Tongue (tissue), 2 donors: ENCODE data around the gene ASIC5. TPM values are rescaled to one million over a fixed set of nuclear protein-coding genes. Genes with fewer than 3 reads are reported as not detected.
"Not testable (repeated sequence)": the region's sequence is repeated elsewhere in the genome, so short reads cannot be mapped to it uniquely, and the experiment has no call there.

Experiments
- DNase-seq: peaks from one replicate; pipeline ENCODE4 v3.0.0-alpha.2; 2015
- total RNA-seq: library from RNA; depleted of rRNA; stranded (reverse); fragments of >200 nt; gene quantifications from one replicate; pipeline ENCODE4 v1.2.3, GENCODE V29; 2014

Gene ASIC5
- total RNA-seq, 1 donor from 2014 or later, result not detected

DNA sequence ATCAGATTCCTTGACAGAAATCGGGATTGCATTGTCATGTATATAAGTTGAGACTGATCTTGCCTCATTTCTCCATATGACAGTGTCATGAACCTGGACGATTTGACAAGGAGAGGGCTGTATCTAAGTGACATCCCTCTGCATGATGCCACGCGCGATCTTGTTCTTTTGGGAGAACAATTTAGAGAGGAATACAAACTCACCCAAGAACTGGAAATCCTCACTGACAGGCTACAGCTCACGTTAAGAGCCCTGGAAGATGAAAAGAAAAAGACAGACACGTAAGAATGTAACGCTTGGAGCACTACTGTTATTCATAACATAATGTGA lies 66.3 kb downstream of the ASIC5 start:
- DNase-seq, result no peak

DNA sequence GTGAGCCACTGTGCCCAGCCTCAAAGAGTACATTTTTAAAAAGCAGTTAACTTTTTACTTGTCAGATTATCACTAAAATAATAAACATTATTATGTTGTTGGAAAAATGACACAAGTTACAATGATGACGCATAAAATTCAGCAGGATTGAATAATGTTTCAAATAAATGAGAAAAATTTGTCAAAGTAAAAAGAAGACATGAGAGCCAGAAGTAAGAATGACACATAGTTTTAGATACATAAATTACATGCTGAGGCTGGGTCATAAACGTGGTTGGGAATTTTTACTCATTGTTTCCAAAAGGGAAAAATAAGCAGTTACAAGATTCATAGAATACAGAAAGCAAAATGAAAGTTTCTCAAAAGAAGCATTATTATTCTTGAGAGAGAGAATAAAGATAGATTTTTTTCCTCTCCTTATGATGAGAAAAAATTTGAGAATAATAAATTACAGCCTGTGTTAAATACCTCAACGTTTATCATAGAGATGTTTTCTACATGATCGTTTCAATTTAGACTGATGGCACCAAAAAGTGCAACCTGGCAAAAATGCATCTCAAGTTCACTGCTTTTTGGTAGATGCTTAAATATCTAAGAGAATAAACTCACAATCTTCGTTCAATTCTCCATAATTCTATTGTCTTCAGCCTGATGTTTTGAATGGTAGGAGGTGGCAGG lies 66.8 kb downstream of the ASIC5 start:
- no peak for DNase-seq

DNA sequence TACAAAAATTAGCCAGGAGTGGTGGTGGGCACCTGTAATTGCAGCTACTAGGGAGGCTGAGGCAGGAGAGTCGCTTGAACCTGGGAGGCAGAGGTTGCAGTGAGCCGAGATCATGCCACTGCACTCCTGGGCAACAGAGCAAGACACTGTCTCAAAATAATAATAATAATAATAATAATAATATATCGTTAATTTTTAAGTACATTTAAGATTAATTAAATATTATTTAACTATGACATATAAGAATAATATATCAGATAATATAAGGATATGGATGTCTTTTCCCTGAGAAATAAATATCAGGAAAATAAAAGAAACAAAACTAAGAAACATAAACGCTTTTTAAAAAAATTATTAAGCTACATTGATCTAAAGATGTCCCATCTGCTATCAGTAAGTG lies 68.5 kb downstream of the ASIC5 start:
- DNase-seq, result not testable (repeated sequence)

DNA sequence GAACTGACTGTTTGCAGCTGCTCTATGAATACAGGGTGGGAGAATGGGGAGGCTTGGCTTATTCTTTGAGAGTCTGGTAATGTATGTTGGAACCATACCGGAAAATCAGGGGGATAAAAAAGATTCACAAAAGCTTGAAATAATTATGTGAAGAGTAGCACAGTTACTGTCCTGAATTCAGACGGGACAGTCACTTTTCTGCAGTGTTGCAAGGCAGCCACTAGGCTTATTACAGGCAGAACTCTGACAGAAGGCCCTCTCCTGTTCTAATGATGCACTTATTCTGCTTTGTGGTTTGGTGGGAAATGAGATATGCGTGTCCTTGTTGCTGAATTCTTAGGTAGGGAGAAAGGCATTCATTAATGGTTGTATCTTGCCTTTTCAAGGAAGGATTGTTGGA lies 70.1 kb downstream of the ASIC5 start:
- DNase-seq, result peak; percentile 83

DNA sequence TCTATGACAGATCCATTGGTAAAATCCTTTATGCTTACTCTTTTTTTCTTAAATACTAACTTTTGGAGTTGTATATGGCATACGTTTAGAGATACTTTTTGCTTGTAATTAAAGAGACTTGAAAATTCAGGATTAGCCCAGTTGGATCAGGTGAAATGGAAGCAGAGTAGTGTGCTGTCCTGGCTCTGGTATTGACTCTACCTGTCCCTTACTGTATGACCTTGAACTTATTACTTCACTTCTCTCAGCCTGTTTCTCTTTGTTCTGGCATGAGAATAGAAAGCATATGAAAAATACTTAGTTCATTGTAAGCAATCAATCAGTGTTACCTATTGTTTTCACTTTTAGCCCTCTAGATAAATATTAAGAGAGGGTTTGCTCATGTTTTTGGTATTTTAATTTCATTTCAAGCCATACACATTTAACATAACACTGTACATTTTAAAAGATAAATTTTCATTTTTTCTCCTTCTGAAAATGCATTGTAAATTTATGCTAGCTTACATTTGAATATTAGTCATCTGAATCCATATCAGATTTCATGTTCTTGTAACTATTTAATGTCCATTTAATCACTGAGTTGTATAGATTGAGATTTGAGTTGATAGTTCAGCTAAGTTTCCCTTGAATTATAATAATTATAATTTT lies 71.4 kb downstream of the ASIC5 start:
- no peak for DNase-seq

DNA sequence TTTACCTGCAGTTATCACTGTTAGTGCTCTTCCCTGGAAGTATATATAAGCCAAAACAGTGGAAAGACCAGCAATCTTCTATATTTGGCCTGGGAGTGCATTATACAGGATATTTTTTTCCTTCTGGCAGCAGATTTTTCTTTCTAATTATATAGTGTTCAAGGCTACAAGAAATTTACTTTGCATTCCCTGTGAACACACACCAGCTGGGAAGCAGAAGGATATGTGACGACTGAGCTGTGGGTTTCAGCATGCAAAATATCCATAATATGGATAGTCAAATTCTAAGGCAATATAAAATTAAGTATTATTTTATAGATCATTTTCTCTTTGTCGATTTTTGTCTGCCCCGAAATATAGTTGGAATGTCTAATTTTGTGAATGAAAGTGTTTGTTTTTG lies 76.1 kb downstream of the ASIC5 start:
- no peak for DNase-seq

DNA sequence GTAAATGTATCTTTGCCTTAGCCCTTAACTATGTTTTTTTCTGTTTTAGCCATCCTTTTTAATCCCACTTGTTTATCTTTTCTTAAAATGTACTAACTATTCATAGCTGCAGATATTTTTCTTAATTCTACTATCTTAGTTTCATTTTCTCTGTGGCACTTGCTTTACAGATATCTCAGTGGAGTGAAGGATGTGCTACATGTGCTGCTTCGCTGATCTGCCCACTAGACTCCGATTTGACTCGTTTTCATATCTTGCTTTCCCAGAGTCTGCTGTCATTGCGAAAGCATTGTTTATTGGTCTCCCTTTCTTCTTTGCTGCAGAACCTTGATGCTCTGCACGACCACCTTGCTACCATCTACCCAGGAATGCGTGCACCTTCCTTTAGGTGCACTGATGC lies 76.7 kb downstream of the ASIC5 start:
- no peak for DNase-seq

DNA sequence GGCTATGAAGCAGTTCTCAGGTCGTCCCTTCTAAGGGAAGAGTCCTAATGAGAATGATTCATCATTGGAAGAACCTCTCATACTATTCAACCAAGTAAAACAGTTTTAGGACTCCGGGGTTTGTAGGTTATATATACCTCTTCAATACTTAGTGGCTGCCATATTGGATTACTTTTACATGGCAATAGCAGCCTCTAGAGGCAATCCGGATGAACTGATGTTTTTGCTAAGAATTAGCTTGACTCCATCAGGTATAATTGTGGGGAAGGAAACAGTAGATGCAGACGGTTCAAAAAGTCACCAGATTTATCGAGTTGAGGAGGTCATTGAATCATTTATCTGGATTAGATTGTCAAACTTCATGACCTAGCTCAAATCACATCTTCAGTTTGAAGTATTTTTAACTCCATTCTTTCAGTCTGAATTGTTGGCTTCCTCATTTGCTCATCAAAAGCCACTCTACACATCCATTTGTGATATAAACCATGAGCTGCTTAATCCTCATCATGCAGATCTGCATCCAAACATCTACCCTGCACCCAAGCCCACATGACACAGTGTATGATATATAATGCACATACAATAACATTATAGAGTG lies 78.9 kb downstream of the ASIC5 start:
- peak; percentile 59 for DNase-seq

DNA sequence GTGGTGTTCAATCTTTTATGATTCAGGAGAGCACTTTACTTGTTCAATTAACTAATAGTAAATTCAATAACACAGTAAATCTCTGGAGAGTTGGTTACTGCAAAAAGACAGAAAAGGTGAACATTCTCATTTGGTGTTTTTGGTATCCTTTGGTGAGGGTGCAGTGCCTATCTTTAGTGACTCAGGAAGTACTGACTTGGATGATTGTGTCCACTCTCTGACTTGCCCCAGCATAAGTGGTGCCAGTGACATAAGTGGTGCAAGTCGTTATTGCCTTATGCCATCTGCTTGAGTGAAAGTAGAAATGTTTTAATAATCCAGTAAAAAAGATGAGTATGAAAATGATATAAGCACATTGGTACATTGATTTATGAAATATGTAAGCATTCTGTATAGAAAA lies 80.2 kb downstream of the ASIC5 start:
- no peak for DNase-seq

DNA sequence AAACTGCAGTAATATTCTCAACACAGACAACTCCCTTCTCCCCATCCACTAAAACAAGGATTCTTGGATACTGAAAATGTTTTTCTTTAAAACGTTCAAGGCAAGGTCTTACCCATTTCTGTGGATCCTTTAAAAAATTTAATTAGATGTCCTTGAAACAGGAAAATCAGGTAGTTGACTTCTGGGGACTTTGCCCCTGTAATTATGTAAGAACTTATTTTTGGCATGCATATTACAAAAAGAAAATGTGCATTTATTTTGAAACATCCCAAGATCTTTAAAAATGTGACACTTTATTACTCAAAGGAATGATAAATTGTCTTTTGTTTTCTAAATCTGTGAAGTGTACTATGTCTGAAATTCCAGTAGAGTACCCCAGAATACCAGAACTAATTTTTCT lies 81.4 kb downstream of the ASIC5 start:
- no peak for DNase-seq

DNA sequence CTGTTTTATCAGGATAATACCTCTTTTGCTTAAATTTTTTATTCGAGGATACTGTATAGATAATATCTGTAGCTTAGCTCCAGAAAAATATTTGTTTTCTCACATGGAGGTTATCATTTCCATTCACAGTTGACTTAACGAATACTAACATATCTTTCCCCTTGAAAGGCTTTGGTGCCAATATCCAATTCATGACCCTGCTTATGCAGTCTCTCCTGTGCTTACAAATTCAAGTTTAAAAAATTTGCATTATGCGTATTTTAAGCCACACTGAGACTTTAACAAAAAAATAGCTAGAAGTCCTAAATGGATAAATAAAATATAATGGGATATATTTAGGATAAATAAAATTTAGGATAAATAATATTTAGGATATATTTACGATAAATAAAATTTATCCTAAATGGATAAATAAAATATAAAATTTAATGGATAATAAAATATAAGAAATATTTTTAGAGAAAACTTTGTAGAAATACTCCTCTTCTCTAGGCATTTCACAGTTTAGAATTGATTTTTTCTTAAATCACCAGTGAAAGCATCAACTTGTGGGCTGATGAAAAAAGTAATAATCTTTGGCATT lies 84.7 kb downstream of the ASIC5 start:
- DNase-seq, result no peak

DNA sequence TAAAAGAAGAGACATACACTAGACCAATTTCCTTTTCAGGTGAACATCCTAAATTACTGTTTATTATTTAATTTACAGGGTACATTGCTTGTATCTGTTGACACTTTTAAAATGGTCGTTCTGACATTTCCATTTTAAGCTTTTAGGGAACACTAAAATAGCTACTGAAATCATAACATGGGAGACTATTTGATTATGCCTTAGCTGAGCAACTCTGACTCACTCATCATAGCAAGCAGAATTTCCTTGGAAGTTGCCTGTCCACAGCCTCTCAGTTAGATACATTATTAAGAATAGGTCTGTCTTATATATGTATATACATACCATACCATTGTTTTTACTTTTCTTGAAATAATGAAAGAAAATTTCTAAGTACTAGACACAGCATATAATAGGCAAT lies 85.3 kb downstream of the ASIC5 start:
- no peak for DNase-seq

Other genes starting within 250 kb of the ASIC5 start
- 47.1 TPM for gene GUCY1A1, start 199.4 kb downstream of the ASIC5 start, total RNA-seq
- 26.6 TPM for gene GUCY1B1, start 107.3 kb downstream of the ASIC5 start, total RNA-seq
- gene TDO2, start 37.4 kb upstream of the ASIC5 start, total RNA-seq, result 1.0 TPM
- gene CTSO, start 87.6 kb upstream of the ASIC5 start, total RNA-seq, result 24.5 TPM